ENCODE results near the gene NOL4.

Gene NOL4

DNA sequence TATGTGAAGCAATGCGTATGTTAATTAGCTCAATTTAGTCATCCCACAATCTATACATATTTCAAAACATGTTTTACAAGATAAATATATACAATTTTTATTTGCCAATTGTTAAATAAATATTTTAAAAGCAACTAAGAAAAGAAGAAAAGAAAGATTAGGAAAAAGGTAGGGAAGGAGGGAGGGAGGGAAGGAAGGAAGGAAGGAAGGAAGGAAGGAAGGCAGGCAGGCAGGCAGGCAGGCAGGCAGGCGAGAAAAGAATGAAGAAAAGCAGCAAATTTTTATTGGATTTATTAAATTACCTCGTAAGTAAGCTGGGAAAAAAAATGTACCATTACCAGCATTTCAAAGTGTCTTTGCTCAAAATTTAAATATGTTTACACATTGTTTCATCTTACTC is 30.5 kb downstream of the NOL4 start:
- DNase-seq (ENCODE audit: low spot score) = no peak

DNA sequence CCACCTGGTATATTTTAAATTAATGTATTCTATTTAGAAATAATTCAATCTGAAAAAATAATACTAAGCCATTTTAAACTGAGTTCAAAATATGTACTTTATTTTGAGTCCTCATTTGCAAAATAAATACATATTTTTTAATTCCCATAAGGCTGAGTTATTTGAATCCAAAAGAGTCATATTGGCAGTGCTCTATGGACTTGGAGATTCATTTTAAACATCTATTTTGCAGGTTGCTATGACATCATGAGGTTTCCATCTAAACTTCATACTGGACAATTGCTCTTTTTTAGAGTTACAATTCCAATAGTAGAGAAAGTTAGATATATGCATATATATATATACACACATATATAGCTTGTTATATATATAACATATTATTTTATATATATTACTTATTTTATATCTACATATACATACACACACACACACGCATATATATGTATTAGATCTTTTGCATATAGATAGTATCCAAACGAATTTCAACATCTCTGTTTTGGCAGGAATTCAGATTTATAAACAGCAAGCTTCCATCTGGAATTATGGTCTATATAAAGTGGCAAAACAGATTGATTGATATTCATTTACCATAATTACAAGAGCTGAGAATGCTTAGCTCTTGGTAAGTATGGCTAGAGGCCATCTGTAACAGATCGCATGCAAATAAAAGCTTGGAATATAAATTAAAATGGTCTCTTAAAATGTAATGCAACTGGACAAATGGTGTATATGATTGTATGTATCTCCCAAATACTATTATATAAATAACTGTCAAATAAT is 34.9 kb downstream of the NOL4 start:
- DNase-seq (ENCODE audit: low spot score) = no peak
